Jurkat, Clone E6-1 (cell line): ENCODE measurements around the gene BTBD19. TPM values are rescaled to one million over a fixed set of nuclear protein-coding genes. Genes with fewer than 3 reads are reported as not detected.
"Not testable (repeated sequence)": the region's sequence is repeated elsewhere in the genome, so short reads cannot be mapped to it uniquely, and the experiment has no call there.

ENCODE experiments used
- DNase-seq: peaks from one replicate; pipeline ENCODE4 v3.0.0-alpha.2; 2011; ENCODE audit warnings: low read depth, low spot score
- H3K4me3 ChIP-seq: 2 replicates; pipeline ENCODE4 v1.5.1; 2011; ENCODE audit warnings: mild to moderate bottlenecking, low read length, control low read depth, moderate library complexity
- polyA plus RNA-seq: library from polyadenylated mRNA; unstranded; fragments of >200 nt; gene quantifications from one replicate; pipeline ENCODE4 v1.2.1, GENCODE V29; 2012; ENCODE audit warnings: missing spikeins; ENCODE audit not compliant: insufficient read length, insufficient read depth

BTBD19 gene, protein sequence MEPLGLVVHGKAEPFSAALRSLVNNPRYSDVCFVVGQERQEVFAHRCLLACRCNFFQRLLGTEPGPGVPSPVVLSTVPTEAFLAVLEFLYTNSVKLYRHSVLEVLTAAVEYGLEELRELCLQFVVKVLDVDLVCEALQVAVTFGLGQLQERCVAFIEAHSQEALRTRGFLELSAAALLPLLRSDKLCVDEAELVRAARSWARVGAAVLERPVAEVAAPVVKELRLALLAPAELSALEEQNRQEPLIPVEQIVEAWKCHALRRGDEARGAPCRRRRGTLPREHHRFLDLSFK
- polyA plus RNA-seq, result 0.65 TPM

- peak within 1 kb of the TSS; percentile 29 for H3K4me3 ChIP-seq
- no peak for DNase-seq
These were observed at the start of gene BTBD19 for GRCh38 chr1:44808063-44808937. BTBD19 (plus strand) TSS chr1:44808523; CDS start chr1:44808821, 298 bp downstream.

- no peak for DNase-seq
- H3K4me3 ChIP-seq, result no peak overlapping the region
These were observed 49.2 kb upstream of the BTBD19 start for GRCh38 chr1:44759077-44759476.

GRCh38 chr1:44760876-44761275 lies 47.4 kb upstream of the BTBD19 start:
- DNase-seq, result no peak
- H3K4me3 ChIP-seq, result no peak overlapping the region

GRCh38 chr1:44766421-44766820 lies 41.9 kb upstream of the BTBD19 start:
- H3K4me3 ChIP-seq, result not testable (repeated sequence)

DNA sequence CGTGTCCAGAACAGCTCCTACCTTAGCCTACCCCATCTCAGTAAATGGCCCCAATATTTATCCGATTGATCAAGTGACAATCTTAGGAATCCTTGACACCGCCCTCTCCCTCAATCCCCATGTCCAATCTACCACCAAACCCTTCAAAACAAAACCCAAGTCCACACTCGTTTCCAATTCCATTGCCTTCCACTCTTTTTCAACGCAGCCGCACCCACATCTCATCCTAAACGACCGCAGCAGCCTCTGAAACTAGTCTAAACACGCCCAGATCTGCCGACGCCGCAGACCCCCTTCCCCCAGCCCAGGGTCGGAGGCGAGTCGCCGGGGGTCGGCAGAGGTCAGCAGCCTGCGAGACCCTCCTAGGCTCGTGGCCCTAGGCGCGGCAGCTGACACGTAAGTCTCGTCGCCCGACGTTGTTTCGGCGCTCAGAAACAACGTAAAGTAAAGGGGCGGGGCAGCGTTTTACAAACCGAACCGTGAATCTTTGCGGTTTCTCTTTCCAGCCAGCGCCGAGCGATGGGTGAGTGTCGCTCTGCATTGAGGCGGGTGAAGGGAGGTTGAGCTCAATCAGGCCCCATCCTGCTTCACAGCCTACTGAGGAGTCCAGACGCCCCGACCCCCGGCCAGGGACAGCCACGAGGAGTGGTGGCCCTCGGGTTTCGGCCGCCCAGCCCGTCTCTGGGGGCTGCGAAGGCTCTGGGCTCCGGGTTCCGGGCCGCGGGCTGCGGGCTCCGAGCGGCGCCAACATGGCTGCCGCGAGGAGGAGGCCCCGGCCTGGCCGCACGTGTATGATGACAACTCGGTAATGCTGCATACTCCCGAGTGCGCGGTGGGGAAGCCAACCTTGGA lies 33.0 kb upstream of the BTBD19 start, which contains the start of gene RPS8:
RPS8 (plus strand) TSS at position 463 of the 852 bp plus-strand sequence; CDS start at position 520, 57 bp downstream.
- peak; percentile 94 for DNase-seq

More at GRCh38 chr1:44766421-44766820, 41.9 kb upstream of the BTBD19 start:
- not testable (repeated sequence) for DNase-seq

DNA sequence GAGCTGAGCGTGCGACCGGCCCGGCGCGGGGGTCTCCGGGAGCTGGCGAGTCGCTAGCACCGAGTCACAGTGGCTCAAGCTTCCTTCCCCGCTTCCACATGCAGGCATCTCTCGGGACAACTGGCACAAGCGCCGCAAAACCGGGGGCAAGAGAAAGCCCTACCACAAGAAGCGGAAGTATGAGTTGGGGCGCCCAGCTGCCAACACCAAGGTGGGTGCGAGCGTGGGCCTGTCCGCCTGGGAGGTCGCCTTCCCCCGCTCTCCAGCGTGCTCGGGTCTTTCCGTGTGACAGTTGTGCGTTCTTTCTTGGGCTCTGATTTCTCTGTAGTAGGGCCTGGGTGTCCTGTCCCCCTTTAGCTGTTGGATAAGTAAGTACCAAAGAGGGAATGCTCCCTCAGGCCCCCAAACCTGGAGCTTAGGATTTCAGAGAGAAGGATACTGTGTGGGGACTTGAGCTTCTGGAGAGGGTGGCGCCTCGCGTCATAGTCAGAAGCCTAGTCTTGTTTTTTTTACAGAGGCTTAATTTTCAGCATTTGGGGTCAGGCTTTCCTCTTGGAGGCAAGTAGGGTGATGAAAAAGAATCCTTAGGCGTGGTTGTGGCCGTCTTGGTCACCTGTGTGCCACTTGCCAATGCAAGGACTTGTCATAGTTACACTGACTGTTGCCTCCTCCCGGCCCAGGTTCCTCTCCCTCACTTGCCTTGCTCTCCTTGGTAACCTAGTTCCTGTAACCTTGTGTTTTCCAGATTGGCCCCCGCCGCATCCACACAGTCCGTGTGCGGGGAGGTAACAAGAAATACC lies 32.2 kb upstream of the BTBD19 start:
- H3K4me3 ChIP-seq, result peak overlapping the region; percentile 98
- no peak for DNase-seq

More for the DNA sequence above, 33.0 kb upstream of the BTBD19 start, which contains the start of gene RPS8:
- H3K4me3 ChIP-seq, result peak within 1 kb of the TSS; percentile 98

DNA sequence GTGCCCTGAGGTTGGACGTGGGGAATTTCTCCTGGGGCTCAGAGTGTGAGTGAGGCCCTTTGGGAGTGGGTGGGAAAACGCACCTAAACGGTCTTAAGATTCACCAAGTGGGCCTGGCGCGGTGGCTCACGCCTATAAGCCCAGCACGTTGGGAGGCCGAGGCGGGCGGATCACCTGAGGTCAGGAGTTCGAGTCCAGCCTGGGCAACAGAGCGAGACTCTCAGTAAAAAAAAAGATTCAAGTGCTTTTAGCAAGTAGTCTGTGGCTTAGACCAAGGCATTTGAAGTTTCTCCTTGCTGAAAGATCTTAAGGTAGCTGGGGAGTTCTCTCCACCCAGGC lies 31.6 kb upstream of the BTBD19 start:
- H3K4me3 ChIP-seq, result peak overlapping the region; percentile 98
- no peak for DNase-seq

DNA sequence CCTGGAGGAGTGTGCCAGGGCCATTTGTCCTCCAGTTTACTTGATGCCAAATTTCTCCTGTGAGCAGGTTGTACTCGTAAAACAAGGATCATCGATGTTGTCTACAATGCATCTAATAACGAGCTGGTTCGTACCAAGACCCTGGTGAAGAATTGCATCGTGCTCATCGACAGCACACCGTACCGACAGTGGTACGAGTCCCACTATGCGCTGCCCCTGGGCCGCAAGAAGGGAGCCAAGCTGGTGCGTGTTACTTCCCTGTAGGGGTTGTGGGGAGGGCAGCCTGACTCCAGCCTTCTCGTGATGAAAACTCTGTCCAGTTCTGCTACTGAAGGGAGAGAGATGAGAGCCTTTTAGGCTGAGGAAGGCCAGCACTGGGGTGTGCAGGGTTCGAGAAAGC lies 30.8 kb upstream of the BTBD19 start:
- DNase-seq, result no peak
- no peak overlapping the region for H3K4me3 ChIP-seq

GRCh38 chr1:44777969-44778635 lies 30.2 kb upstream of the BTBD19 start:
- no peak for DNase-seq
- no peak overlapping the region for H3K4me3 ChIP-seq

- H3K4me3 ChIP-seq, result no peak overlapping the region
These were observed 29.4 kb upstream of the BTBD19 start for GRCh38 chr1:44778705-44779576.

GRCh38 chr1:44780583-44781121 lies 27.7 kb upstream of the BTBD19 start:
- DNase-seq, result no peak
- H3K4me3 ChIP-seq, result no peak overlapping the region

More at GRCh38 chr1:44778705-44779576, 29.4 kb upstream of the BTBD19 start:
- DNase-seq, result no peak

DNA sequence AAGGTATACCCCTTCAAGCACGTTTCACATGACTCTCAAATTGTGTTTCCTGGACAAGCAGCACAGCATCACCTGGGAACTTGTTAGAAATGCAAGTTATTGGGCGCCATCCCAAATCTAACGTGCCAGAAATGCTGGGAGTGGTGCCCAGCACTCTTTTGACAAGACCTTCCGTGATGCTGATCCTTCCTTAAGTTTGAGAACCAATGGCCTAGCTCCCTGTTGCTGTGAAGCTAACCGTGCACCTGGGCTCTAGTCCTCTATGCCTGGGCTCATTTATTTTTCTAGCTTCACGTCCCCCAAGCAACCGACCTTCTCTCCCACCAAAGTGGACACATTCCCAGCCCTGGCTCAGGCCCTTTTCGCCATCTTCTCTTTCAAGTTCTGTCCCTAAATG lies 24.6 kb upstream of the BTBD19 start:
- H3K4me3 ChIP-seq, result no peak overlapping the region

GRCh38 chr1:44784094-44785028 lies 24.0 kb upstream of the BTBD19 start:
- DNase-seq, result no peak
- no peak overlapping the region for H3K4me3 ChIP-seq

More for the DNA sequence above, 24.6 kb upstream of the BTBD19 start:
- no peak for DNase-seq

- DNase-seq, result no peak
- H3K4me3 ChIP-seq, result no peak overlapping the region
These were observed 23.3 kb upstream of the BTBD19 start for GRCh38 chr1:44785029-44785380.

- DNase-seq, result no peak
- no peak overlapping the region for H3K4me3 ChIP-seq
These were observed 22.7 kb upstream of the BTBD19 start for GRCh38 chr1:44785501-44786137.
